Hematopoietic multipotent progenitor cell treated with erythropoietin and hydrocortisone succinate and interleukin-3 and kit ligand, for 6 days (in vitro differentiated cells): ENCODE results near the gene LDB3.

ENCODE experiments used
- DNase-seq: peaks from one replicate; pipeline ENCODE4 v3.0.0-alpha.2; 2015

LDB3 gene

GRCh38 chr10:86651631-86652331, 16.5 kb upstream of the LDB3 start:
- DNase-seq: no peak

GRCh38 chr10:86652361-86653202, 15.7 kb upstream of the LDB3 start:
- no peak for DNase-seq

- DNase-seq: no peak
These were observed 14.9 kb upstream of the LDB3 start for GRCh38 chr10:86653379-86653778.

- DNase-seq: no peak
These were observed 14.3 kb upstream of the LDB3 start for GRCh38 chr10:86653987-86654386.

- DNase-seq: no peak
These were observed 13.7 kb upstream of the LDB3 start, which contains the start of gene OPN4 for GRCh38 chr10:86654411-86655172. Gene OPN4, plus strand, starts transcription at chr10:86654547. Its CDS starts 237 bp downstream, at chr10:86654784.

- DNase-seq: no peak
These were observed 13.2 kb upstream of the LDB3 start for GRCh38 chr10:86655173-86655540.

GRCh38 chr10:86655596-86655995, 12.7 kb upstream of the LDB3 start:
- no peak for DNase-seq

GRCh38 chr10:86657011-86657395, 11.3 kb upstream of the LDB3 start:
- no peak for DNase-seq

GRCh38 chr10:86657396-86658011, 10.8 kb upstream of the LDB3 start:
- no peak for DNase-seq

GRCh38 chr10:86658261-86658741, 10.0 kb upstream of the LDB3 start:
- no peak for DNase-seq

- no peak for DNase-seq
These were observed 9.6 kb upstream of the LDB3 start for GRCh38 chr10:86658751-86659150.

GRCh38 chr10:86659161-86659691, 9.1 kb upstream of the LDB3 start:
- DNase-seq: no peak

GRCh38 chr10:86659721-86660453, 8.4 kb upstream of the LDB3 start:
- no peak for DNase-seq

- no peak for DNase-seq
These were observed 6.9 kb upstream of the LDB3 start for GRCh38 chr10:86661161-86662025.

GRCh38 chr10:86662186-86663045, 5.9 kb upstream of the LDB3 start:
- no peak for DNase-seq

GRCh38 chr10:86663046-86663345, 5.3 kb upstream of the LDB3 start:
- no peak for DNase-seq

GRCh38 chr10:86663576-86664339, 4.6 kb upstream of the LDB3 start:
- DNase-seq: no peak

- DNase-seq: no peak
These were observed 3.7 kb upstream of the LDB3 start for GRCh38 chr10:86664341-86665217.
